ENCODE measurements around the gene KMT2E. TPM values are rescaled to one million over a fixed set of nuclear protein-coding genes. Genes with fewer than 3 reads are reported as not detected.

The KMT2E gene
- total RNA-seq, 1 experiment from 2014 or later = 38.2 TPM

GRCh38 chr7:104985259-104985617 lies 28.8 kb upstream of the KMT2E start:
- Histone ChIP-seq H2BK20ac (ENCODE audit: low read depth, low read length, poor library complexity, severe bottlenecking) (no peak overlapping the region), H3K9ac (ENCODE audit: extremely low read depth, insufficient read length, low read length) (no peak overlapping the region), H4K20me1 (ENCODE audit: control insufficient read depth, insufficient read depth, insufficient read length) (no peaks in the 10 kb centered on the region), H3K23ac (ENCODE audit: insufficient read length, low read depth, low read length) (no peak overlapping the region), H3K27ac (ENCODE audit: insufficient read length, low read depth, low read length) (no peak overlapping the region), H2BK120ac (ENCODE audit: low read depth, low read length, poor library complexity, severe bottlenecking) (no peak overlapping the region), H4K5ac (ENCODE audit: insufficient read length, low read depth, low read length) (no peak overlapping the region), H2BK12ac (ENCODE audit: insufficient read length, low read depth, low read length) (no peak overlapping the region), H4K91ac (ENCODE audit: insufficient read length, low read depth, low read length) (no peak overlapping the region), H3K27me3 (ENCODE audit: insufficient read depth, low read length) (no peaks in the 10 kb centered on the region), H3K4ac (ENCODE audit: low read depth, low read length) (no peak overlapping the region), H3T11ph (ENCODE audit: low read length) (no peak overlapping the region), H3K18ac (ENCODE audit: insufficient read length, low read depth, low read length) (no peak overlapping the region), H3K56ac (ENCODE audit: insufficient read length, low read depth, low read length) (no peak overlapping the region), H4K8ac (replicated peaks; ENCODE audit: insufficient read length, low read depth, low read length) (no peak overlapping the region), H3K23me2 (ENCODE audit: insufficient read length, low read depth, low read length, poor library complexity, severe bottlenecking) (peaks cover 4% of the 10 kb centered on the region), H3K14ac (ENCODE audit: insufficient read depth, low read length) (no peak overlapping the region), H2AFZ (ENCODE audit: low read length) (no peak overlapping the region), H3K79me2 (ENCODE audit: insufficient read depth, low read length) (peaks cover 6% of the 10 kb centered on the region; the same call in 1 of the 2 replicates), H3K4me1 (ENCODE audit: insufficient read depth, low read length) (no peaks in the 10 kb centered on the region), H3K4me2 (ENCODE audit: insufficient read depth, insufficient read length, low read length) (peak overlapping the region; percentile 55), H3K9me3 (ENCODE audit: control insufficient read depth, low read depth, low read length) (no peaks in the 10 kb centered on the region), H3K79me1 (ENCODE audit: insufficient read depth, low read depth, low read length, poor library complexity, severe bottlenecking) (no peaks in the 10 kb centered on the region), H2BK15ac (ENCODE audit: low read depth, low read length) (no peak overlapping the region), H2AK5ac (ENCODE audit: insufficient read length, low read length) (no peak overlapping the region), H2BK5ac (ENCODE audit: insufficient read length, low read length) (no peak overlapping the region)
- Mint-ChIP-seq H3K36me3 (ENCODE audit: insufficient read depth in 1 of 3, low read depth in 3 of 3) (peaks cover 0 to 4% (median 2%) of the 10 kb centered on the region in 3 experiments; a peak in 2 of 7 replicates), H3K9me3 (no peaks in the 10 kb centered on the region), H3K4me3 (peak overlapping the region; percentile 96 to 98), H3K27ac (peak overlapping the region in 1 of 3 experiments; percentile 100; a peak in 2 of 7 replicates), H3K4me1 (peaks cover 43 to 60% of the 10 kb centered on the region in 2 experiments), H3K27me3 (ENCODE audit: low read depth) (no peaks in the 10 kb centered on the region)
- no peak for DNase-seq
- TF ChIP-seq, protein P1, sequence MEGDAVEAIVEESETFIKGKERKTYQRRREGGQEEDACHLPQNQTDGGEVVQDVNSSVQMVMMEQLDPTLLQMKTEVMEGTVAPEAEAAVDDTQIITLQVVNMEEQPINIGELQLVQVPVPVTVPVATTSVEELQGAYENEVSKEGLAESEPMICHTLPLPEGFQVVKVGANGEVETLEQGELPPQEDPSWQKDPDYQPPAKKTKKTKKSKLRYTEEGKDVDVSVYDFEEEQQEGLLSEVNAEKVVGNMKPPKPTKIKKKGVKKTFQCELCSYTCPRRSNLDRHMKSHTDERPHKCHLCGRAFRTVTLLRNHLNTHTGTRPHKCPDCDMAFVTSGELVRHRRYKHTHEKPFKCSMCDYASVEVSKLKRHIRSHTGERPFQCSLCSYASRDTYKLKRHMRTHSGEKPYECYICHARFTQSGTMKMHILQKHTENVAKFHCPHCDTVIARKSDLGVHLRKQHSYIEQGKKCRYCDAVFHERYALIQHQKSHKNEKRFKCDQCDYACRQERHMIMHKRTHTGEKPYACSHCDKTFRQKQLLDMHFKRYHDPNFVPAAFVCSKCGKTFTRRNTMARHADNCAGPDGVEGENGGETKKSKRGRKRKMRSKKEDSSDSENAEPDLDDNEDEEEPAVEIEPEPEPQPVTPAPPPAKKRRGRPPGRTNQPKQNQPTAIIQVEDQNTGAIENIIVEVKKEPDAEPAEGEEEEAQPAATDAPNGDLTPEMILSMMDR (conservative IDR thresholded peaks at IDR 0.05) = no peak
- WGBS (ENCODE audit: extremely low coverage, insufficient read length, low lambda C conversion rate) = no CpG with 5 or more reads among the region's 1 CpG
